HL-60 (cell line): ENCODE data around the gene PP2D1.

ENCODE experiments used
- DNase-seq, 2 experiments: peaks; one replicate each; pipeline ENCODE4 v3.0.0-alpha.2; 2010 to 2020; ENCODE audit warnings: low read depth in 1 of 2, low spot score in 1 of 2
- H3K27ac ChIP-seq: fragments of 250-450 bp; sonication (Bioruptor Pico); replicated peaks from 2 replicates; pipeline ENCODE4 v1.5.1; 2020; ENCODE audit warnings: mild to moderate bottlenecking, moderate library complexity
- H3K27me3 ChIP-seq: fragments of 250-450 bp; sonication (Bioruptor Pico); 2 replicates; pipeline ENCODE4 v1.5.1; 2021; ENCODE audit warnings: mild to moderate bottlenecking, moderate library complexity; ENCODE audit not compliant: insufficient read depth, poor library complexity, severe bottlenecking
- H3K4me3 ChIP-seq: replicated peaks from 2 replicates; pipeline ENCODE4 v1.5.1; 2011; ENCODE audit warnings: mild to moderate bottlenecking, control low read depth, low read length; ENCODE audit not compliant: insufficient read depth
- GABPA ChIP-seq: IDR thresholded peaks from 2 replicates; pipeline ENCODE4 v1.6.1; 2012; ENCODE audit warnings: low read depth
- POLR2AphosphoS5 ChIP-seq: IDR thresholded peaks from 2 replicates; pipeline ENCODE4 v1.6.1; 2012; ENCODE audit warnings: low read depth
- SPI1 ChIP-seq: IDR thresholded peaks from 2 replicates; pipeline ENCODE4 v1.6.1; 2012; ENCODE audit warnings: low read depth, mild to moderate bottlenecking, borderline replicate concordance
- TF ChIP-seq, protein P1 (sequence below): IDR thresholded peaks from one replicate; pipeline ENCODE4 v1.5.1; 2011; ENCODE audit warnings: low read length, control low read depth, inconsistent platforms; ENCODE audit not compliant: insufficient read depth
- TF ChIP-seq, protein P2 (sequence below): IDR thresholded peaks from 2 replicates; pipeline ENCODE4 v1.6.1; 2012; ENCODE audit warnings: low read depth; ENCODE audit not compliant: insufficient replicate concordance

The PP2D1 gene

DNA sequence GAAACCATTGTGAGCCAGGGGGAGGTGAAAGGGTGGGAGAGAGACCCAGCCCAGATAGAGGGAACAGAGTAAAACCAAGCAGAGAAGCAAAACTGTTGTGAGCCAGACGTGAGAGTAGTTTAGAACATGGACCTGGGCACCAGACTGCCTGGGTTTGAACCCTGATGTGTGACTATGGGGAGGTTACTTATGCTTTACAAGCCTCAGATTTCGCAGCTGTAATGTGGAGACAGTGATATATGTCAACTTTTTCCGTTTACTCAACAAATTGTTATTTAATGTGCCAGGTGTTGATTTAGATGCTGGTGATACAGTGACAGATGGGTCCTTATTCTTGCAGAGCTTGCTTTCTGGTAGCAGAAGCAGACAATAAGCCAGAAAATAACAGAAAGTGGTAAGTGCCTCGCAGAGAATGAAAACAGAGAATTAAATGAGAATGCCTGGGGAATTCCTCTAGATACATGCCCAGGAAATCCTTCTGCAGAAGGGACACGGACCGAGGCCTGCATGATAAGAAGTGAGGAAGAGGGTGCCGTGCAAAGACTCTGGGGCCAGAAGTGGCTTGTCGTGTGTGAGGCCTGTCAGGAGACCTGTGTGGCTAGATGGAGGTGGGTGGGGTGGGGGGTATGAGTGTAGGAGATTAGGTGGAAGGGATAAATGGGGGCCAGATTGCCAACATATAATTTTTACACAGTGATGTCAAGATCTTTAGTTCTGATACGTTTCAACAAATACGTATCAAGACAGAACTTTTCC, 43.1 kb upstream of the PP2D1 start:
- no peaks in the 10 kb centered on the region for H3K27me3 ChIP-seq
- no peak overlapping the region for H3K4me3 ChIP-seq
- peak overlapping the region; percentile 56 for H3K27ac ChIP-seq
- TF ChIP-seq POLR2AphosphoS5: no peak
- TF ChIP-seq, protein P1, sequence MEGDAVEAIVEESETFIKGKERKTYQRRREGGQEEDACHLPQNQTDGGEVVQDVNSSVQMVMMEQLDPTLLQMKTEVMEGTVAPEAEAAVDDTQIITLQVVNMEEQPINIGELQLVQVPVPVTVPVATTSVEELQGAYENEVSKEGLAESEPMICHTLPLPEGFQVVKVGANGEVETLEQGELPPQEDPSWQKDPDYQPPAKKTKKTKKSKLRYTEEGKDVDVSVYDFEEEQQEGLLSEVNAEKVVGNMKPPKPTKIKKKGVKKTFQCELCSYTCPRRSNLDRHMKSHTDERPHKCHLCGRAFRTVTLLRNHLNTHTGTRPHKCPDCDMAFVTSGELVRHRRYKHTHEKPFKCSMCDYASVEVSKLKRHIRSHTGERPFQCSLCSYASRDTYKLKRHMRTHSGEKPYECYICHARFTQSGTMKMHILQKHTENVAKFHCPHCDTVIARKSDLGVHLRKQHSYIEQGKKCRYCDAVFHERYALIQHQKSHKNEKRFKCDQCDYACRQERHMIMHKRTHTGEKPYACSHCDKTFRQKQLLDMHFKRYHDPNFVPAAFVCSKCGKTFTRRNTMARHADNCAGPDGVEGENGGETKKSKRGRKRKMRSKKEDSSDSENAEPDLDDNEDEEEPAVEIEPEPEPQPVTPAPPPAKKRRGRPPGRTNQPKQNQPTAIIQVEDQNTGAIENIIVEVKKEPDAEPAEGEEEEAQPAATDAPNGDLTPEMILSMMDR: no peak
- TF ChIP-seq SPI1: no peak
- TF ChIP-seq, protein P2, sequence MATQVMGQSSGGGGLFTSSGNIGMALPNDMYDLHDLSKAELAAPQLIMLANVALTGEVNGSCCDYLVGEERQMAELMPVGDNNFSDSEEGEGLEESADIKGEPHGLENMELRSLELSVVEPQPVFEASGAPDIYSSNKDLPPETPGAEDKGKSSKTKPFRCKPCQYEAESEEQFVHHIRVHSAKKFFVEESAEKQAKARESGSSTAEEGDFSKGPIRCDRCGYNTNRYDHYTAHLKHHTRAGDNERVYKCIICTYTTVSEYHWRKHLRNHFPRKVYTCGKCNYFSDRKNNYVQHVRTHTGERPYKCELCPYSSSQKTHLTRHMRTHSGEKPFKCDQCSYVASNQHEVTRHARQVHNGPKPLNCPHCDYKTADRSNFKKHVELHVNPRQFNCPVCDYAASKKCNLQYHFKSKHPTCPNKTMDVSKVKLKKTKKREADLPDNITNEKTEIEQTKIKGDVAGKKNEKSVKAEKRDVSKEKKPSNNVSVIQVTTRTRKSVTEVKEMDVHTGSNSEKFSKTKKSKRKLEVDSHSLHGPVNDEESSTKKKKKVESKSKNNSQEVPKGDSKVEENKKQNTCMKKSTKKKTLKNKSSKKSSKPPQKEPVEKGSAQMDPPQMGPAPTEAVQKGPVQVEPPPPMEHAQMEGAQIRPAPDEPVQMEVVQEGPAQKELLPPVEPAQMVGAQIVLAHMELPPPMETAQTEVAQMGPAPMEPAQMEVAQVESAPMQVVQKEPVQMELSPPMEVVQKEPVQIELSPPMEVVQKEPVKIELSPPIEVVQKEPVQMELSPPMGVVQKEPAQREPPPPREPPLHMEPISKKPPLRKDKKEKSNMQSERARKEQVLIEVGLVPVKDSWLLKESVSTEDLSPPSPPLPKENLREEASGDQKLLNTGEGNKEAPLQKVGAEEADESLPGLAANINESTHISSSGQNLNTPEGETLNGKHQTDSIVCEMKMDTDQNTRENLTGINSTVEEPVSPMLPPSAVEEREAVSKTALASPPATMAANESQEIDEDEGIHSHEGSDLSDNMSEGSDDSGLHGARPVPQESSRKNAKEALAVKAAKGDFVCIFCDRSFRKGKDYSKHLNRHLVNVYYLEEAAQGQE: no peak
- no peak for TF ChIP-seq GABPA
- no peak for DNase-seq

DNA sequence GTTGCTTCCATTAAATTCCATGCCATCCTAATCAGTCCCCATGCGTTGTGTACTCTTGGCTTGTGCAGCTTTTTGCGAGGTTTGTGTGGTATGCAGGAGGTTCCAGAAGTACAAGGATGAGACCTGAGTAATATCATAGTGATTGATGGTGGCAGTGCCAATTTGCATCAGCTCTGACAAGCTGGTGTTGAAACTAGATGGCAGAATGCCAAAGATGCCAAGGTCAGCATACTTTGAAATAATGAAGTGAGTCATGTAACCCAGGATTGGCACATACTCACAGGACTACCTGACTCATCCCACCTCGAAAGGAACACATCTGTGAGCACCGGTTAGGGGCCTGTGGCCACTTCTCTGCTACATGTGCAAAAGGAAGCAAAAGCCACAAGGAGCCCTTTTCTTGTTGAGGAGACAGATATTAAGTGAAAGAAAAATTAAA, 42.5 kb upstream of the PP2D1 start:
- TF ChIP-seq, protein P1: no peak
- 0 out of 2 replicates have a peak, but pooled peaks have one; percentile 11 for TF ChIP-seq SPI1
- TF ChIP-seq GABPA: no peak
- TF ChIP-seq, protein P2: no peak
- TF ChIP-seq POLR2AphosphoS5: peak; percentile 86
- Histone ChIP-seq H3K27me3 (no peaks in the 10 kb centered on the region), H3K4me3 (no peak overlapping the region), H3K27ac (peak overlapping the region; percentile 56)
- peak; percentile 93 to 97 for DNase-seq

DNA sequence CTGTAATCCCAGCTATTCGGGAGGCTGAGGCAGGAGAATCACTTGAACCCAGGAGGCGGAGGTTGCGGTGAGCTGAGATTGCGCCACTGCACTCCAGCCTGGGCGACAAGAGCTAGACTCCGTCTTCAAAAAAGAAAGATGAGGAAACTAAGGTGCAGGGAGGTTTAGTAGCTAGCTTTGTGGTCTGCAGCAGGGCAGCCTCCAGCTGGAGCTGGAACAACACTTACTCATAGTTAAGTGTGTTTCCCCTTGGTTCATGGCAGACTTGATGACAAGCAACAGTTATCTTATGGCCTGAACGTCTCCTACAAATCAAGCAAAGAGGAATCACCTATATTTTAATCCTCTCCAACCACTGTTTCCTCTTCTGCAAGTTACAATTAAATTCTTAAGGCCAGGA, 40.8 kb upstream of the PP2D1 start:
- DNase-seq: peak in 1 of 2 experiments; percentile 58
- TF ChIP-seq SPI1 (no peak), POLR2AphosphoS5 (no peak)
- TF ChIP-seq, protein P2: no peak
- no peak overlapping the region; the same call in 1 of the 2 replicates for H3K27ac ChIP-seq
- no peak overlapping the region for H3K4me3 ChIP-seq
- H3K27me3 ChIP-seq: no peaks in the 10 kb centered on the region
